HAP-1 (cell line): ENCODE measurements around the gene CADM2.

Source experiments
- DNase-seq, 2 experiments: peaks; one replicate each; pipeline ENCODE4 v3.0.0-alpha.2; 2016 to 2020; ENCODE audit warnings: low spot score in 2 of 2
- H3K27me3 ChIP-seq: fragments of 250-450 bp; sonication (Bioruptor Pico); 2 replicates; pipeline ENCODE4 v1.5.1; 2020; ENCODE audit warnings: low read depth, mild to moderate bottlenecking, moderate library complexity
- H3K36me3 ChIP-seq: fragments of 250-450 bp; sonication (Bioruptor Pico); replicated peaks from 2 replicates; pipeline ENCODE4 v1.5.1; 2020; ENCODE audit warnings: mild to moderate bottlenecking
- H3K4me1 ChIP-seq: fragments of 250-450 bp; sonication (Bioruptor Pico); 2 replicates; pipeline ENCODE4 v1.5.1; 2020; ENCODE audit warnings: mild to moderate bottlenecking
- H3K4me3 ChIP-seq: fragments of 250-450 bp; sonication (Bioruptor Pico); 2 replicates; pipeline ENCODE4 v1.5.1; 2020; ENCODE audit warnings: mild to moderate bottlenecking, moderate library complexity
- H3K9me3 ChIP-seq: fragments of 250-450 bp; sonication (Bioruptor Pico); 2 replicates; pipeline ENCODE4 v1.5.1; 2020; ENCODE audit warnings: mild to moderate bottlenecking, moderate library complexity
- in situ Hi-C: fragments of 300-500 bp; cut with MboI; formaldehyde crosslinking; loops from 3 replicates; pipeline ENCODE4 v1.14.3; 2020; ENCODE audit warnings: low sequenced_read_pairs, inconsistent platforms, mixed read lengths

CADM2 gene

DNA sequence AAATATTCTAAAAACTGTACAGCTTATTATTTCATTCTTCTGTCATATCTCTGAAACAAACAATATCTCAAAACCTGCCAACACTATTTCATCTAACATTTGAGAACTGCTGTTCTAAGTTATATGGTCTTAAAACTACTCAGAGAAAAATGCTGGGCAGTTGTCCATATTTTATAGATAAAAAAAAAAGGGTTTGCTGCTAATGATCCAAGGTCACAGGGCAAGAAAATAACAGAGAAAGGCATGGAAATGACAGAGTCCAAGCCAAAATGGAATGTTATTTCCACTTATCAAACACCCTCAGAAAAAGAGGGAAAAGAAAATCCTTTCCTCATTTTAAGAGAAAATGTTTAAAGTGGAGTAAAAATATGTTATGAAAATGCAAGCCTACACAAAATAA, 313.1 kb downstream of the CADM2 start:
- Histone ChIP-seq H3K9me3 (no peaks in the 10 kb centered on the region), H3K27me3 (no peaks in the 10 kb centered on the region), H3K4me3 (no peak overlapping the region), H3K36me3 (no peaks in the 10 kb centered on the region), H3K4me1 (peaks cover 3% of the 10 kb centered on the region; the same call in 1 of the 2 replicates)
- no peak for DNase-seq
- in situ Hi-C loops, result no loop called here

DNA sequence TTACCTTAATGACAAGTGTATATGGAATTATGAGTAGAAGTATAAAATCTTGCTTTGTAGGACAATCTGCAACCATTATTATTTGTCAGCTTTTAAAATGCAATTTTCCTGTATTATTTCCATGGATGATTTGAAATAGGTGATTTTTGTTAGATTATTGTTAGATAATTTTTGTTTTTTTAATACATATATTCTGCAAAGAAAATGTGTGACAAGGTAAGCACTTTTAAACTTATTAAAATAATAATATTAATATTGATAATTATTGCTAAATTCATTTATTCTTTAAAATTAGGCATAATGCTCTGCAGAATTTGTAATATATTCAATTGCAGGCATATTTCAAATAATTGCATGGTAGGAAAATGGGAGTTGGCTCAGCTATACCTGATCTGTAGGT, 329.5 kb downstream of the CADM2 start:
- Histone ChIP-seq H3K4me3 (no peak overlapping the region), H3K4me1 (no peaks in the 10 kb centered on the region), H3K36me3 (no peaks in the 10 kb centered on the region), H3K27me3 (no peaks in the 10 kb centered on the region), H3K9me3 (no peaks in the 10 kb centered on the region)
- in situ Hi-C loops, result no loop called here
- DNase-seq, result no peak

DNA sequence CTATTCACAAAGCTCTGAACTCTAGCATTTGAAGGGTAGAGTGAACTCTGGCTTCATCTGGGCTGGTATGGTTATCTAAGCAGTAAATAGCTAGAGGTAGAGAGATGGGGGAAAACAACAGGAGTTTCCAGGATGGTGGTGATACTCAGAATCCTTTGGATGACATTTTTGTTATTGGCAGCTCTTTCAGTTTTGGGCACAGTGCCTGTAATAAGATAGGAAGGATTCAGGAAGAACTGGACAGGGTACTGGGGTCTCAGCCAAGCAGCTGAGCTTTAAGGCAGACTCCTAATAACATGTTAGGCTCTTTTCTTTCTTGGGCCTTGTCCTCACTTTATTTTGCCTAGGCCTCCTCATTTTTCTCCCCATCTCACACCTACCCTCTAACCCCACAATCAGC, 338.5 kb downstream of the CADM2 start:
- in situ Hi-C loops, result no loop called here
- H3K36me3 ChIP-seq, result no peaks in the 10 kb centered on the region
- H3K4me3 ChIP-seq, result no peak overlapping the region
- H3K27me3 ChIP-seq, result no peaks in the 10 kb centered on the region
- no peaks in the 10 kb centered on the region for H3K9me3 ChIP-seq
- H3K4me1 ChIP-seq, result no peaks in the 10 kb centered on the region
- DNase-seq, result no peak

DNA sequence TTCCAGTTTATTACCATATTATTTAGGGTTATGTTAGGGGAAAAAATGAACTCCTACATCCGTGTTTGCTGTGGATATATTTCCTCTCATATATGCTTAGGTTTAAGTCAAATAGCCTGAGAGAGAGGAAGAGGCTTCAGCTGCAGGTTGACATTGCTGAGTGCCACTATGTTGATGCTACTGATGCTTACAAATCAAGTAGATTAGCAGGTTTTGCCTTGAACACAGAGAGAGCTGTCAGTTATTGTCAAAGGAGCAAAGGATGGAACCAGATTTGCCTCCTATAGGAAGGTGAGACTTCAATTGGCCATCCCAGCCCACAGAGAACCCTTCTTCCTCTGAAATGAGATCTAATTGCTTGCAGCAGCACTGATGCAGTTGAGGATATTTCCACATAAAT, 339.2 kb downstream of the CADM2 start:
- in situ Hi-C loops, result no loop called here

DNA sequence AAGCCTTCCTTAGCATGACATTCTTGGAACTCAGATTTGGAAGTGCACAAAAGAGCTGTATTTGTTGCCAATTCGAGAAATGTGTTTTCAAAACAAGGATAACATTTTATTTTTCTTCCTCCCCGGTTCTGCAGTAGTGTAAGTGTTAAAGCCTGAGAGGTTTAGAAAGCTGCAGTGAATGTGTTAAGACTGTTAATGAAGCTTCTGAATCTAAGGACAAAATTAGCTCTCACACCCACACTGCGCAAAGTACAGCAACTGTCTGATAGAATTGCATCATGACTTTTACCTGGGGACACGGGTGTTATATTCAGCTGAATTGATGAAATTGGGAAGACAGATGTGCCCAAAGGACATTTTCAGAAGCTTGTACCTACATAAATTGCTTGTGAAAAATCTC, 344.4 kb downstream of the CADM2 start:
- in situ Hi-C loops, result no loop called here
- no peak for DNase-seq
- Histone ChIP-seq H3K27me3 (no peaks in the 10 kb centered on the region), H3K4me3 (no peak overlapping the region), H3K4me1 (no peaks in the 10 kb centered on the region), H3K9me3 (no peaks in the 10 kb centered on the region), H3K36me3 (no peaks in the 10 kb centered on the region)

More for the DNA sequence above, 339.2 kb downstream of the CADM2 start:
- Histone ChIP-seq H3K9me3 (no peaks in the 10 kb centered on the region), H3K4me1 (no peaks in the 10 kb centered on the region), H3K4me3 (no peak overlapping the region), H3K36me3 (no peaks in the 10 kb centered on the region), H3K27me3 (no peaks in the 10 kb centered on the region)
- no peak for DNase-seq

DNA sequence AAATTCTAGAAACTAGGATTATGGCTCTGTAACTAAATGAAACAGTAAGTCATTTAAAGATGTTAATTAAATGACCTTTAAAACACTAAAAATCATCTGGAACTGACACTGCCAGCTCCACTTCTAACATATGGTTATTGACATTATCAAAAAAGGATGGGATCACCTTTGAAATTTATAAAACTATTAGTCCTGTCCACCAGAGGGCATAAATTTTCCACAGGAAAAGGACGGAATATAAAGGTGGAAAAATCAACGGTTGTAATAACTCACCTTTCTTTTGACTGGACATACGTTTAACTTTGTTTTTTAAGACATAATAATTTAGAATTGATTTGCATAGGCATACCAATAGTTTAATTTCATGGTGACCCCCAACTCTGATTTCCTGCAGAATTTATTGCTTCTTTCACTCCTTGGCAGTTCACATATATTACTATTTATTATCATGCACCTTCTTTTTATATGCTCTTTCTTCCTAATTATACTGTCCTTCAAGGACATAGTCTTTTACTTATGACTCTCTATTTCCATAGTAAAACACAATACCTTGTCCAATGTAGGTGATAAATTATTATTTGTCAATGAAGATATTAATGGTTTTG, 345.7 kb downstream of the CADM2 start:
- H3K9me3 ChIP-seq, result no peaks in the 10 kb centered on the region
- no peaks in the 10 kb centered on the region for H3K27me3 ChIP-seq
- no peak overlapping the region for H3K4me3 ChIP-seq
- in situ Hi-C loops, result no loop called here
- H3K4me1 ChIP-seq, result peaks cover 5% of the 10 kb centered on the region
- no peaks in the 10 kb centered on the region for H3K36me3 ChIP-seq
- no peak for DNase-seq

DNA sequence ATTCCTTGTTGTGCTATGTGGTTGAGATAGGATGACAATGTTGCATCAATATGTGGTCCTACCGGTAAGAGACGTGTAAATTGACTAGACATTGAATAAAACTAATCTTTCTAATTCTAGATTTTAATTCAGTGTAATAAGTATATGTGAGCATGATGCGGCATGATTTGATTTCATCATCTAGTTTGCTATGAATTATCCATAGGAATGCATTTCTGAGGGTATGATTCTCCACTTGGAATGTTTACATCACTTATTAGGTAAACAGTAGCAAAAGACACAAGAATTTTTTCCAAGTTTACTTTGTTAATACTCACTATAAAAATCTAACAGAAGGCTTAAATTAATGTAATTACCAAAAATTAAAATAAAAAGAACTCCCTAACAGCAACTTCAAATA, 353.5 kb downstream of the CADM2 start:
- DNase-seq, result no peak
- in situ Hi-C loops, result no loop called here
- H3K4me3 ChIP-seq, result no peak overlapping the region
- H3K9me3 ChIP-seq, result no peaks in the 10 kb centered on the region
- H3K27me3 ChIP-seq, result no peaks in the 10 kb centered on the region
- H3K36me3 ChIP-seq, result no peaks in the 10 kb centered on the region
- H3K4me1 ChIP-seq, result peaks cover 15% of the 10 kb centered on the region

DNA sequence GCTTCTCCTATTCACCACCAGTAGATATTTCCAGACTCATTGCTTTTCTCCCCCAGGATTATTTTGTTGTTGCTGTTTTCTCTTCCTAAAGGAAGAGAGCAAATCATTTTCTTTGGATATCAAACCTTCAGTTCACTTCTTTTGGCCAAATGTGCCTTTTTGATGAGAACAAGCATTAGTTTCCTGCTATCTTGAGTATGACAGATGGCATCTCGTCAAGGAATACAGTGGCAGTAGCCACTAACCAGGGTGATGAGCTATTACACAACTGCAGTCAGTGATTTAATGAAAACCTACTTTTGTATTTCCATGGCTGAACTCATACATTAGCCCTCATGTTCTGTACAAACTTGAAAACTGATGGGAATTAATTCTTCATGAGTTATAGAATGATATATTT, 354.6 kb downstream of the CADM2 start:
- peaks cover 15% of the 10 kb centered on the region for H3K4me1 ChIP-seq
- no peak overlapping the region for H3K4me3 ChIP-seq
- H3K9me3 ChIP-seq, result no peaks in the 10 kb centered on the region
- no peaks in the 10 kb centered on the region for H3K36me3 ChIP-seq
- no peak for DNase-seq
- no peaks in the 10 kb centered on the region for H3K27me3 ChIP-seq
- in situ Hi-C loops, result no loop called here

DNA sequence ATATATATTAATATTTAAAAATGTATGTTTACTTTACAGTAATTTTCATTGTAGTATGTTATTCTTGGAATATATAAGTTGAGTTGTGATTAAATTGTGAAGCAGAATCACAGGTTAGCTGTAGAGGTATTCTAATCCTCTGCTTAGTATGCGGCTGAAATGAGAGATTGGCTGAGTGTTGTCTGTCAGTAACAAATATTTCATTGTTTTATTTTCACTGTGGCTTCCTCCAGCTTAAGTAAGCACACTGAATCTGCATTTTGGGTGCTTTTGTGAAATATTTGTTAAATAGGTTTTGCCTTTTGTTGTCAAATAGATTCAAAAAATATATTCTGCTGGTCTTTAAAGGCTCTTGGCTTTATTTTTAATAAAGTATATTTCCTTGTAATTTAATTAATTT, 357.5 kb downstream of the CADM2 start:
- no peaks in the 10 kb centered on the region for H3K36me3 ChIP-seq
- H3K4me3 ChIP-seq, result no peak overlapping the region
- H3K9me3 ChIP-seq, result no peaks in the 10 kb centered on the region
- no peak for DNase-seq
- no peaks in the 10 kb centered on the region for H3K4me1 ChIP-seq
- no peaks in the 10 kb centered on the region for H3K27me3 ChIP-seq
- in situ Hi-C loops, result no loop called here

DNA sequence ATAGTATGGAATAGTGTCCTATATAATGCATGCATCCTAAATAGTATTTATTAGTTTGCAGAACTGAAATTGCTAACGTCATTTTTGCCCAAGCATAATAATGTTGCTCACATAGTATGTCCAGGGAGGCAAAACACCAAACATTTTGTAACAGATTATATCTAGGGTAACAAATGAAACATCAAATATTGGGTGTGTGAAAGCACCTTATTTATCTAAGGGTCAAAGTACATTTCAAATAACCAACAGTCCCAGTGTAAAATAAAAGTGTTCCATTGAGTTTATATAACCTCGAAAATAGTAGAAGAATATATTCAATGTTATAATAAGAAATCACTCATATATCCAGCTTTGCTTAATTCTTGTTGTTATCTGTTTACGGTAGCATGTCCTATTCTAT, 363.1 kb downstream of the CADM2 start:
- no peaks in the 10 kb centered on the region for H3K4me1 ChIP-seq
- H3K9me3 ChIP-seq, result no peaks in the 10 kb centered on the region
- no peak for DNase-seq
- no peak overlapping the region for H3K4me3 ChIP-seq
- no peaks in the 10 kb centered on the region for H3K36me3 ChIP-seq
- in situ Hi-C loops, result no loop called here
- H3K27me3 ChIP-seq, result no peaks in the 10 kb centered on the region

DNA sequence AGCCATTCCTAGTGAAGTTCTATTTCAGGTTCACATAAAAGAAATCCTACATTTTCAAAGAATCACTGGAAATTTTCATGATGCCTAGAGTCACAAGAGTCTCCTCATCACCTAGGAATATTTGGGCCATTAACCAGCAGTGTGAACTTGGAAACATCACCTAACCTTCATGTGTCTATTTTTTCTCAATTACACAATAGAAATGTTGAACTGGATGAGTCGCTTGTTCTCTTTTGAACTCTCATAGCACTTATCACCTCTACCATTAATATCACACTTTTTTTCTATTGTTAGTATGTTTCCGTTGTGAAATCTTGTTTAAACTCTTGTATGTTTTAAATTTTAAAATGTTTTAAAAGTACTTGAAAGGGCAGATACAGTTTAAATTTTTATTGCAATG, 371.3 kb downstream of the CADM2 start:
- in situ Hi-C loops, result loop anchor here (25.0 kb wide), 1 partner anchor 232 kb away; no protein-coding TSS in a partner anchor
- no peak for DNase-seq

DNA sequence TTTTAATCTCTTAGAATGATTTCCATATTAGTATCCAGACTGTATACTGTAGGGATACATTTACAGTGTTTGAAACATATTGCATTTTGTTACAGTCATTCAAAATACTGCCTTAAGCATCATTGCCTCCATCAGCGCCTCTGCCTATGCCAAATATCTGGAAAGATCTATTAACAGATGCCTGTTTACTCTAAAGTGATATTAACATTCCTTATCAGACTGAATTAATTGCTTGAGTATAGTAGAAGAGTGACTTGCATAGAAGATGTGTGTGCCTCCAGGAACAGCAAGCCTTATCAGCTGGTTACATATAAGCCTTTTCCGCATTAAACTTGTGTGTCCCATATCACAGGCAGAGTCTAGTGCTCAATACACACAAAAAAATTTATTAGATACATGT, 379.1 kb downstream of the CADM2 start:
- in situ Hi-C loops, result loop anchor here (25.0 kb wide), 1 partner anchor 224 kb away; no protein-coding TSS in a partner anchor
- H3K27me3 ChIP-seq, result no peaks in the 10 kb centered on the region
- no peak overlapping the region for H3K4me3 ChIP-seq
- no peaks in the 10 kb centered on the region for H3K4me1 ChIP-seq
- no peaks in the 10 kb centered on the region for H3K9me3 ChIP-seq
- no peaks in the 10 kb centered on the region for H3K36me3 ChIP-seq
- no peak for DNase-seq

More for the DNA sequence above, 371.3 kb downstream of the CADM2 start:
- Histone ChIP-seq H3K9me3 (no peaks in the 10 kb centered on the region), H3K4me1 (no peaks in the 10 kb centered on the region), H3K4me3 (no peak overlapping the region), H3K36me3 (no peaks in the 10 kb centered on the region), H3K27me3 (no peaks in the 10 kb centered on the region)

DNA sequence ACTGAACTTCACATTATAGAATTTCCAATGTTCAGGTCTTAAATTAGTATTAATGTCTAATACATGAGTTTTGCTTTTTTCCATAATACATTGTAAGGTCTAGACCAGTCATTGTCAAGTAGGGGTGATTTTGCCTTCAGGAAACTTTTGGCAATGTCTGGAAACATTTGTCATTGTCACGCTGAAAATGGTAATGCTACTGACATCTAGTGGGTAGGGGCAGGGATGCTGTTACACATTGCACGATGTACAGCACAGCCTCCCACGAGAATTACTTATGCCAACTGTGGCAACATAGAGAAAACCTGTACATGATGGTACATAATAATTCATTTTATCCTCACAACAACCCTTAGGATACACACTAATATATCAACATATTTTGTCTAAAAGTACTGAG, 384.1 kb downstream of the CADM2 start:
- Histone ChIP-seq H3K36me3 (no peaks in the 10 kb centered on the region), H3K4me3 (no peak overlapping the region), H3K9me3 (no peaks in the 10 kb centered on the region), H3K4me1 (no peaks in the 10 kb centered on the region; the same call in 1 of the 2 replicates), H3K27me3 (no peaks in the 10 kb centered on the region)
- in situ Hi-C loops, result loop anchor here (25.0 kb wide), 1 partner anchor 219 kb away; no protein-coding TSS in a partner anchor
- DNase-seq, result peak; percentile 58 to 61

DNA sequence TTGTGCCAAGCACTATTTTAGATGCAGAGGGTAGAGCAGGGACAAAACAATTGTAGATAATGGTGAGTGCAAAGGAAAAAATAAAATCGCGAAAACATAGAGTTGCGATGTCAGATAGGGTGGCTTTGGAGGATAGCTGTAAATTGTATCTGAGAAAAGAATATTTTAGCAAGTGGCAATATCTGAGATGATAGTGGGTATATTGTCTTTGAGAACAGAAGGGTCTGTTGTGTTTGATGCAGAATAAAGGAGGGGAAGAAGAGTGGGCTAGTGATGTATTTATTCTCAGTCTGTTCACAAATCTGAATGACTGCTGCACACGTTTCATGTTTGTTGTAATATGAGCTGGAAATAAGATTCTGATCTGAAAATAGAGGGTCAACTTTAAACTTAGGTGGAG, 396.8 kb downstream of the CADM2 start:
- Histone ChIP-seq H3K9me3 (no peaks in the 10 kb centered on the region), H3K27me3 (no peaks in the 10 kb centered on the region), H3K4me1 (no peaks in the 10 kb centered on the region; the same call in 1 of the 2 replicates), H3K36me3 (no peaks in the 10 kb centered on the region), H3K4me3 (no peak overlapping the region)
- DNase-seq, result no peak
- in situ Hi-C loops, result no loop called here
